ENCODE data around the gene PRKAG3.

Gene PRKAG3

GRCh38 chr2:218869064-218869463 is 37.5 kb upstream of the PRKAG3 start:
- Histone ChIP-seq H3K4me1 (peaks cover 12 to 23% (median 16%) of the 10 kb centered on the region in 10 experiments), H3K27ac (no peak overlapping the region), H3K27me3 (peaks cover 65 to 97% (median 96%) of the 10 kb centered on the region in 11 experiments), H3K4me2 (no peak overlapping the region), H3K9ac (no peak overlapping the region), H3K36me3 (no peaks in the 10 kb centered on the region), H3K4me3 (no peak overlapping the region), H3K9me3 (replicated peaks in 1 of 11) (no peaks in the 10 kb centered on the region), H4K20me1 (peaks cover 0 to 30% (median 11%) of the 10 kb centered on the region in 11 experiments; a peak in 13 of 22 replicates)
- TF ChIP-seq Cebpa-rat (IDR thresholded peaks at IDR 0.05) = no peak

DNA sequence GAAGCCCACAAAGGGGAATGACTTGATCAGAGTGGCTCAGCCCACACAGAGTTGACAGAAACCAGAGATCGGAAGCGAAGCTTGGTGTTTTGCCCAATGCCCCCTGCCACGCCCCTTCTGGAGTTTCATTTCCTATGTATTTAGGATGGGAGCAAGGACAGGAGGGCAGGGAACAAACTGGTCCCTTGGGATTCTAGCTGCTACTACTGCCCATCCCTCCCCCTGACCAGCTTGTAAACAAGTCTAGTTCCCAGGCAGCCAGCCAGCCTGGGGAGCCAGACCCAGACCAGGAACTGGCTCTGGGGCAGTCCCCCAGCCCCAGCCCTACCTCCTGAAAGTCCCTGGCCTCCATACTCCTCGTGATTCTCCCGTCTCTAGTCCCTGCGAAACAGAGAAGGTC is 36.3 kb upstream of the PRKAG3 start:
- Histone ChIP-seq H3K4me1 (peaks cover 12 to 23% (median 16%) of the 10 kb centered on the region in 10 experiments), H3K36me3 (no peaks in the 10 kb centered on the region), H3K27ac (no peak overlapping the region), H4K20me1 (peaks cover 0 to 24% (median 9%) of the 10 kb centered on the region in 11 experiments; a peak in 8 of 22 replicates), H3K27me3 (peaks cover 65 to 97% (median 96%) of the 10 kb centered on the region in 11 experiments), H3K4me3 (no peak overlapping the region), H3K4me2 (no peak overlapping the region), H3K9me3 (replicated peaks in 1 of 11) (no peaks in the 10 kb centered on the region), H3K9ac (no peak overlapping the region)
- no peak for TF ChIP-seq Cebpa-rat (IDR thresholded peaks at IDR 0.05)

DNA sequence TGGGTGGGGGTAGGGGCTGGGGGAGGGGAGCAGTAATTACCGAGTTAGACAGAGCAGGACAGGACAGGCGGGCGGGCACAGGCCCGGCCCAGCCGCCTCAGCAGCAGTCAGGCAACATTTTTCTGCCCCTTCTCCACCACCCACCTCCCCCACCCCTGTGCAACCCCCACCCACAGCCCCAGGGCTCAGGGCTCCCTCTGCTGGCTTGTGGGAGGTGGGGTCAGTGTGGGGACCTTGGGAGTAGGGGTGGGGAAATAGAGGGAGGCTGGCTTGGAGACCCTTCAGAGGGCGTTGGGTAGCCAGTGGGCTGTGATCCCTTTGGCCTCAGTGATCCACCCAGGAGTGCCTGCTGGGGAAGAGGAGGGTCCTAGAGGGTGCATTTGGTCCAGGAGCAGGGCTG is 34.4 kb upstream of the PRKAG3 start:
- TF ChIP-seq Cebpa-rat (IDR thresholded peaks at IDR 0.05) = no peak
- Histone ChIP-seq H3K36me3 (no peaks in the 10 kb centered on the region), H3K27me3 (peaks cover 65 to 97% (median 96%) of the 10 kb centered on the region in 11 experiments), H3K9me3 (replicated peaks in 1 of 11) (no peaks in the 10 kb centered on the region), H3K4me2 (no peak overlapping the region), H3K4me3 (no peak overlapping the region), H4K20me1 (peaks cover 0 to 23% (median 3%) of the 10 kb centered on the region in 11 experiments; a peak in 4 of 22 replicates), H3K9ac (no peak overlapping the region), H3K27ac (no peak overlapping the region), H3K4me1 (peaks cover 4 to 14% (median 7%) of the 10 kb centered on the region in 10 experiments)

- Histone ChIP-seq H3K36me3 (no peaks in the 10 kb centered on the region), H3K4me3 (no peak overlapping the region), H4K20me1 (peaks cover 0 to 23% (median 5%) of the 10 kb centered on the region in 11 experiments; a peak in 10 of 22 replicates), H3K27me3 (peaks cover 65 to 97% (median 96%) of the 10 kb centered on the region in 11 experiments), H3K9ac (no peak overlapping the region), H3K4me1 (peaks cover 2 to 13% (median 6%) of the 10 kb centered on the region in 10 experiments; a peak in 19 of 20 replicates), H3K9me3 (replicated peaks in 1 of 11) (no peaks in the 10 kb centered on the region), H3K4me2 (no peak overlapping the region), H3K27ac (no peak overlapping the region)
- no peak for TF ChIP-seq Cebpa-rat (IDR thresholded peaks at IDR 0.05)
Measured at GRCh38 chr2:218865396-218865795, 33.8 kb upstream of the PRKAG3 start.

- peaks cover 0 to 44% (median 23%) of the 10 kb centered on the region in 11 experiments; a peak in 16 of 22 replicates for H4K20me1 ChIP-seq
- no peak overlapping the region for H3K4me2 ChIP-seq
- H3K4me3 ChIP-seq = no peak overlapping the region
- H3K4me1 ChIP-seq = peaks cover 8 to 18% (median 13%) of the 10 kb centered on the region in 10 experiments; a peak in 19 of 20 replicates
- no peaks in the 10 kb centered on the region for H3K9me3 ChIP-seq (replicated peaks in 1 of 11)
- peaks cover 71 to 97% (median 96%) of the 10 kb centered on the region in 11 experiments for H3K27me3 ChIP-seq
- H3K36me3 ChIP-seq = no peaks in the 10 kb centered on the region
- TF ChIP-seq Cebpa-rat (IDR thresholded peaks at IDR 0.05) = no peak
- no peak overlapping the region for H3K27ac ChIP-seq
- no peak overlapping the region for H3K9ac ChIP-seq
Measured at GRCh38 chr2:218863021-218863520, 31.5 kb upstream of the PRKAG3 start.

GRCh38 chr2:218861645-218862318 is 30.2 kb upstream of the PRKAG3 start:
- Histone ChIP-seq H3K4me2 (no peak overlapping the region; a peak in 1 of 22 replicates), H3K9me3 (replicated peaks in 1 of 11) (no peaks in the 10 kb centered on the region), H3K36me3 (no peaks in the 10 kb centered on the region), H3K27me3 (peaks cover 84 to 97% (median 96%) of the 10 kb centered on the region in 11 experiments), H4K20me1 (peaks cover 0 to 53% (median 29%) of the 10 kb centered on the region in 11 experiments; a peak in 16 of 22 replicates), H3K4me3 (no peak overlapping the region), H3K9ac (no peak overlapping the region), H3K27ac (no peak overlapping the region), H3K4me1 (peaks cover 8 to 16% (median 13%) of the 10 kb centered on the region in 10 experiments; a peak in 19 of 20 replicates)
- no peak for TF ChIP-seq Cebpa-rat (IDR thresholded peaks at IDR 0.05)

GRCh38 chr2:218860950-218861381 is 29.4 kb upstream of the PRKAG3 start:
- Histone ChIP-seq H3K27me3 (peaks cover 90 to 98% (median 97%) of the 10 kb centered on the region in 11 experiments), H3K4me2 (peak overlapping the region in 10 of 11 experiments; percentile 7 to 82 (median 59); a peak in 17 of 22 replicates), H3K4me3 (peak overlapping the region in 3 of 10 experiments; percentile 14 to 40 (median 16); a peak in 3 of 20 replicates)

GRCh38 chr2:218859988-218860831 is 28.6 kb upstream of the PRKAG3 start:
- peak overlapping the region; percentile 30 to 64 (median 52); a peak in 18 of 20 replicates for H3K4me3 ChIP-seq
- no peak overlapping the region for H3K27ac ChIP-seq
- TF ChIP-seq Cebpa-rat (IDR thresholded peaks at IDR 0.05) = no peak
- no peaks in the 10 kb centered on the region for H3K36me3 ChIP-seq
- peak overlapping the region; percentile 69 to 86 (median 76) for H3K4me2 ChIP-seq
- H4K20me1 ChIP-seq = peaks cover 0 to 68% (median 31%) of the 10 kb centered on the region in 11 experiments; a peak in 16 of 22 replicates
- H3K9me3 ChIP-seq (replicated peaks in 1 of 11) = peaks cover 0 to 3% (median 0%) of the 10 kb centered on the region in 11 experiments; a peak in 1 of 22 replicates
- peaks cover 8 to 19% (median 13%) of the 10 kb centered on the region in 10 experiments; a peak in 19 of 20 replicates for H3K4me1 ChIP-seq
- no peak overlapping the region for H3K9ac ChIP-seq
- peaks cover 96 to 100% (median 100%) of the 10 kb centered on the region in 11 experiments for H3K27me3 ChIP-seq

More at GRCh38 chr2:218860950-218861381, 29.4 kb upstream of the PRKAG3 start:
- Histone ChIP-seq H3K4me1 (peaks cover 8 to 19% (median 13%) of the 10 kb centered on the region in 10 experiments; a peak in 19 of 20 replicates), H3K27ac (no peak overlapping the region), H4K20me1 (peaks cover 0 to 60% (median 31%) of the 10 kb centered on the region in 11 experiments; a peak in 16 of 22 replicates), H3K9ac (no peak overlapping the region), H3K36me3 (no peaks in the 10 kb centered on the region), H3K9me3 (replicated peaks in 1 of 11) (no peaks in the 10 kb centered on the region)
- no peak for TF ChIP-seq Cebpa-rat (IDR thresholded peaks at IDR 0.05)

All from BLaER1 treated with 17β-estradiol and CSF1 and Interleukin-3, amounts not matched to agents 10 nM and 100 nM (cell line).